Endothelial cell (in vitro differentiated cells): Measurements from ENCODE around the gene ZBTB7B. TPM values are rescaled to one million over a fixed set of nuclear protein-coding genes. Genes with fewer than 3 reads are reported as not detected.

Experiments
- DNase-seq: peaks from one replicate; pipeline ENCODE4 v3.0.0; 2021; ENCODE audit warnings: low spot score
- H3K27ac Mint-ChIP-seq: one replicate; pipeline ENCODE4 v1.8.0; 2021; ENCODE audit warnings: mixed read lengths, inconsistent platforms; ENCODE audit not compliant: unreplicated experiment
- H3K27me3 Mint-ChIP-seq: one replicate; pipeline ENCODE4 v1.8.0; 2021; ENCODE audit warnings: mild to moderate bottlenecking, moderate library complexity, mixed read lengths, inconsistent platforms; ENCODE audit not compliant: unreplicated experiment
- H3K36me3 Mint-ChIP-seq: one replicate; pipeline ENCODE4 v1.8.0; 2021; ENCODE audit warnings: mild to moderate bottlenecking, low read depth, mixed read lengths, inconsistent platforms; ENCODE audit not compliant: unreplicated experiment
- H3K4me1 Mint-ChIP-seq: one replicate; pipeline ENCODE4 v1.8.0; 2021; ENCODE audit warnings: mild to moderate bottlenecking, mixed read lengths, inconsistent platforms; ENCODE audit not compliant: unreplicated experiment
- H3K4me3 Mint-ChIP-seq: one replicate; pipeline ENCODE4 v1.8.0; 2021; ENCODE audit warnings: mild to moderate bottlenecking, mixed read lengths, inconsistent platforms; ENCODE audit not compliant: unreplicated experiment
- H3K9me3 Mint-ChIP-seq: one replicate; pipeline ENCODE4 v1.8.0; 2021; ENCODE audit warnings: mixed read lengths, inconsistent platforms; ENCODE audit not compliant: unreplicated experiment
- CTCF ChIP-seq: fragments of 200-600 bp; sonication (generic); IDR thresholded peaks from one replicate; pipeline ENCODE4 v1.5.0; 2021; ENCODE audit warnings: antibody characterized with exemption; ENCODE audit not compliant: unreplicated experiment
- total RNA-seq: library from RNA; stranded (reverse); fragmentation: NEBNext Ultra II Directional; extraction: Animal tissue kit (Norgen Biotek cat#: 25700); gene quantifications from one replicate; pipeline ENCODE4 v1.2.1, GENCODE V29; 2021; ENCODE audit not compliant: unreplicated experiment

The ZBTB7B gene
- total RNA-seq, 1 donor from 2014 or later, result 23.3 TPM

- TF ChIP-seq CTCF, result no peak
- Mint-ChIP-seq H3K27me3 (peaks cover 13% of the 10 kb centered on the region), H3K4me3 (no peak overlapping the region), H3K27ac (peak overlapping the region; percentile 3), H3K4me1 (peaks cover 54% of the 10 kb centered on the region), H3K36me3 (peaks cover 4% of the 10 kb centered on the region), H3K9me3 (no peaks in the 10 kb centered on the region)
- DNase-seq, result no peak
Observed at GRCh38 chr1:155037851-155038441, 35.3 kb downstream of the ZBTB7B start.

DNA sequence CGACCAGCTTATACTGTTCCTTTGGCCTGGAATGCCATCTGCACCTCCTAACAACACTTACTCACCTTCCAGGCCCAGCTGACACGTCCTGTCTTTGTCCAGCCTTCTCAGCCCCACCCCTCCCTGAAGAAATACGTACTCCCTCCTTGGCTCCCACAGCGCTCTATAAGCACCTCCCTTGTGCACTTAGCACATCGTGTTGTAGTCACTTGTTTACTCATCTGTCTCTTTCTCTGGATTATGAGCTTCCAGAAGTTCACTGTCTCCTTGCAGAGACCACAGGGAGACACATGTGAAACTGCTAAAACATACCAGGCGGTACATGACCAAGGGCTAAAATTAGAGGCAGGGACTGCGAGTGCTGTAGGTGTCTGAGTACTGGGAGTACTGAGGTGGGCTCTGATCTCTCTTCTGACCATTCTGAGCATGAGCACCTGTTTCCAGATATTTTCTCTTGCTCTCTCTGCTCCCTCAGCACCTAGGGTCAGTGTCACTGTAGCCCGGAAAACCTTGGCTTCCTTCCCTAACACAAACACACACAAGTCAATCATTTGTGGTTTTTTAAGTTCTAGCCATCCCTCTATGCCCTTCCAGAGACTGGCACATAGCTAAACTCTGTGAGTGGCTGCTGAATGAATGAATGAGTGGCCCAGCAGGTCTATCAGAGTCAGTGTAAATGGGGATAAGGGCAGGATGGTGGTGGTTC, 36.2 kb downstream of the ZBTB7B start:
- peaks cover 4% of the 10 kb centered on the region for H3K36me3 Mint-ChIP-seq
- no peak for TF ChIP-seq CTCF
- peaks cover 14% of the 10 kb centered on the region for H3K27me3 Mint-ChIP-seq
- peak overlapping the region; percentile 6 for H3K27ac Mint-ChIP-seq
- no peak for DNase-seq
- H3K4me3 Mint-ChIP-seq, result peak overlapping the region; percentile 19
- no peaks in the 10 kb centered on the region for H3K9me3 Mint-ChIP-seq
- H3K4me1 Mint-ChIP-seq, result peaks cover 55% of the 10 kb centered on the region

- Mint-ChIP-seq H3K27ac (no peak overlapping the region), H3K36me3 (peaks cover 4% of the 10 kb centered on the region), H3K27me3 (peaks cover 10% of the 10 kb centered on the region), H3K4me3 (no peak overlapping the region), H3K9me3 (no peaks in the 10 kb centered on the region), H3K4me1 (peaks cover 56% of the 10 kb centered on the region)
- no peak for DNase-seq
- no peak for TF ChIP-seq CTCF
Observed at GRCh38 chr1:155039308-155039669, 36.7 kb downstream of the ZBTB7B start.

GRCh38 chr1:155040358-155041093, 37.9 kb downstream of the ZBTB7B start:
- Mint-ChIP-seq H3K9me3 (no peaks in the 10 kb centered on the region), H3K36me3 (no peaks in the 10 kb centered on the region), H3K4me1 (peaks cover 62% of the 10 kb centered on the region), H3K4me3 (peak overlapping the region; percentile 40), H3K27ac (no peak overlapping the region), H3K27me3 (peaks cover 9% of the 10 kb centered on the region)
- TF ChIP-seq CTCF, result no peak
- DNase-seq, result no peak

DNA sequence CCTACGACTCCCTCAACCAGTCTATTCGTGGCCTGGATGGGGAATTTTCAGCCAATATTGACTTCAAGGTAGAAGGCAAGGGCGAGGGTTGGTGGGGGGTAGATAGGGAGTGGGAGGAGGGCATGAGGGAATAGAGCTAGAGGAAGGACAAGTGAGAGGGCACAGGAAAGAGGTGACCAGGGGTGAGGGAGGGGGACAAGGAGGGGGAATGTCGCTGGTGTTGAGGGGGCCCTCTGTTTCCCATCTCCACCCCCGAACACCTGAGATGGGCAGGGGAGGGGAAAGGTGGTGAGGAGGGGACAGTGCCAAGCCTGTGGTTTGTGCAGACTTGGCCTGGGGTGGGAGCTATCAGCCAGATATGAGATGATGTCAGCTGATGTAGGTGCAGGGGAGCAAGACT, 40.2 kb downstream of the ZBTB7B start:
- Mint-ChIP-seq H3K4me1 (peaks cover 54% of the 10 kb centered on the region), H3K27ac (no peak overlapping the region), H3K27me3 (peaks cover 10% of the 10 kb centered on the region), H3K36me3 (peaks cover 3% of the 10 kb centered on the region), H3K9me3 (no peaks in the 10 kb centered on the region), H3K4me3 (no peak overlapping the region)
- no peak for TF ChIP-seq CTCF
- DNase-seq, result no peak
